H9 (cell line): ENCODE measurements around the gene UTP18. TPM values are rescaled to one million over a fixed set of nuclear protein-coding genes. Genes with fewer than 3 reads are reported as not detected.

Experiments used
- DNase-seq: peaks from one replicate; pipeline ENCODE4 v3.0.0-alpha.2; 2017
- H2AFZ ChIP-seq: one replicate; pipeline ENCODE4 v1.6.1; 2013; ENCODE audit warnings: mild to moderate bottlenecking, low read length, control low read depth, moderate library complexity
- H2AK5ac ChIP-seq: 2 replicates; pipeline ENCODE4 v1.6.1; 2013; ENCODE audit warnings: low read length, control low read depth, mixed read lengths; ENCODE audit not compliant: insufficient read length
- H2BK120ac ChIP-seq: one replicate; pipeline ENCODE4 v1.6.1; 2013; ENCODE audit warnings: low read depth, mild to moderate bottlenecking, low read length, control low read depth, inconsistent platforms; ENCODE audit not compliant: poor library complexity, severe bottlenecking
- H2BK12ac ChIP-seq: 2 replicates; pipeline ENCODE4 v1.6.1; 2013; ENCODE audit warnings: low read length, control low read depth, mixed read lengths, low read depth; ENCODE audit not compliant: insufficient read length
- H2BK15ac ChIP-seq: 2 replicates; pipeline ENCODE4 v1.6.1; 2013; ENCODE audit warnings: low read depth, low read length, control low read depth
- H2BK20ac ChIP-seq: one replicate; pipeline ENCODE4 v1.6.1; 2013; ENCODE audit warnings: low read depth, mild to moderate bottlenecking, low read length, control low read depth, inconsistent platforms; ENCODE audit not compliant: poor library complexity, severe bottlenecking
- H2BK5ac ChIP-seq: 2 replicates; pipeline ENCODE4 v1.6.1; 2013; ENCODE audit warnings: low read length, control low read depth, mixed read lengths; ENCODE audit not compliant: insufficient read length
- H3K14ac ChIP-seq: 2 replicates; pipeline ENCODE4 v1.6.1; 2013; ENCODE audit warnings: low read length, control low read depth; ENCODE audit not compliant: insufficient read depth
- H3K18ac ChIP-seq: 2 replicates; pipeline ENCODE4 v1.6.1; 2013; ENCODE audit warnings: low read depth, mild to moderate bottlenecking, mixed read lengths, low read length, control low read depth; ENCODE audit not compliant: insufficient read length
- H3K23ac ChIP-seq: 2 replicates; pipeline ENCODE4 v1.6.1; 2013; ENCODE audit warnings: low read length, control low read depth, mixed read lengths, low read depth; ENCODE audit not compliant: insufficient read length
- H3K23me2 ChIP-seq: 2 replicates; pipeline ENCODE4 v1.6.1; 2013; ENCODE audit warnings: low read depth, mild to moderate bottlenecking, mixed read lengths, low read length, control low read depth; ENCODE audit not compliant: insufficient read length, poor library complexity, severe bottlenecking
- H3K27ac ChIP-seq: 2 replicates; pipeline ENCODE4 v1.5.1; 2013; ENCODE audit warnings: low read length, control low read depth, mixed read lengths, low read depth; ENCODE audit not compliant: insufficient read length
- H3K27me3 ChIP-seq: 2 replicates; pipeline ENCODE4 v1.6.1; 2013; ENCODE audit warnings: low read length, control low read depth, inconsistent platforms; ENCODE audit not compliant: insufficient read depth
- H3K4ac ChIP-seq: 2 replicates; pipeline ENCODE4 v1.6.1; 2013; ENCODE audit warnings: low read depth, mild to moderate bottlenecking, control low read depth, inconsistent platforms, low read length, moderate library complexity
- H3K4me1 ChIP-seq: 2 replicates; pipeline ENCODE4 v1.6.1; 2013; ENCODE audit warnings: low read length, control low read depth, inconsistent platforms; ENCODE audit not compliant: insufficient read depth
- H3K4me2 ChIP-seq: 2 replicates; pipeline ENCODE4 v1.6.1; 2013; ENCODE audit warnings: low read length, control low read depth, mixed read lengths; ENCODE audit not compliant: insufficient read length, insufficient read depth
- H3K56ac ChIP-seq: 2 replicates; pipeline ENCODE4 v1.6.1; 2013; ENCODE audit warnings: low read depth, mild to moderate bottlenecking, mixed read lengths, low read length, control low read depth; ENCODE audit not compliant: insufficient read length
- H3K79me1 ChIP-seq: 2 replicates; pipeline ENCODE4 v1.6.1; 2013; ENCODE audit warnings: low read depth, mild to moderate bottlenecking, moderate library complexity, low read length, control low read depth, inconsistent platforms; ENCODE audit not compliant: insufficient read depth, poor library complexity, severe bottlenecking
- H3K79me2 ChIP-seq: 2 replicates; pipeline ENCODE4 v1.6.1; 2013; ENCODE audit warnings: low read length, control low read depth, inconsistent platforms; ENCODE audit not compliant: insufficient read depth
- H3K9ac ChIP-seq: 2 replicates; pipeline ENCODE4 v1.6.1; 2013; ENCODE audit warnings: low read length, control low read depth, mixed read lengths; ENCODE audit not compliant: insufficient read length; ENCODE audit errors: extremely low read depth
- H3K9me3 ChIP-seq: one replicate; pipeline ENCODE4 v1.6.1; 2013; ENCODE audit warnings: low read depth, low read length, inconsistent platforms; ENCODE audit not compliant: control insufficient read depth
- H3T11ph ChIP-seq: one replicate; pipeline ENCODE4 v1.6.1; 2013; ENCODE audit warnings: mild to moderate bottlenecking, low read length, control low read depth, inconsistent platforms
- H4K20me1 ChIP-seq: one replicate; pipeline ENCODE4 v1.6.1; 2013; ENCODE audit not compliant: control insufficient read depth, insufficient read length, insufficient read depth
- H4K5ac ChIP-seq: 2 replicates; pipeline ENCODE4 v1.6.1; 2013; ENCODE audit warnings: low read depth, mild to moderate bottlenecking, mixed read lengths, low read length, control low read depth; ENCODE audit not compliant: insufficient read length
- H4K8ac ChIP-seq: replicated peaks from 2 replicates; pipeline ENCODE4 v1.6.1; 2013; ENCODE audit warnings: low read length, control low read depth, mixed read lengths, low read depth; ENCODE audit not compliant: insufficient read length
- H4K91ac ChIP-seq: 2 replicates; pipeline ENCODE4 v1.6.1; 2013; ENCODE audit warnings: low read depth, mild to moderate bottlenecking, moderate library complexity, mixed read lengths, low read length, control low read depth; ENCODE audit not compliant: insufficient read length
- H3K27ac Mint-ChIP-seq, 3 experiments: 2 replicates in 2 of 3; 3 replicates in 1 of 3; pipeline ENCODE4 v1.8.0; 2020 to 2021; ENCODE audit warnings: mixed read lengths in 3 of 3, mild to moderate bottlenecking in 1 of 3, moderate library complexity in 1 of 3
- H3K27me3 Mint-ChIP-seq: 2 replicates; pipeline ENCODE4 v1.8.0; 2021; ENCODE audit warnings: low read depth, mild to moderate bottlenecking, moderate library complexity, mixed read lengths
- H3K36me3 Mint-ChIP-seq, 3 experiments: 2 replicates in 2 of 3; 3 replicates in 1 of 3; pipeline ENCODE4 v1.8.0; 2020 to 2021; ENCODE audit warnings: low read depth in 3 of 3, mixed read lengths in 3 of 3; ENCODE audit not compliant: insufficient read depth in 1 of 3
- H3K4me1 Mint-ChIP-seq, 2 experiments: 2 replicates each; pipeline ENCODE4 v1.8.0; 2020; ENCODE audit warnings: mixed read lengths in 2 of 2
- H3K4me3 Mint-ChIP-seq, 2 experiments: 2 replicates in 1 of 2; 3 replicates in 1 of 2; pipeline ENCODE4 v1.8.0; 2020 to 2021; ENCODE audit warnings: mild to moderate bottlenecking in 2 of 2, mixed read lengths in 2 of 2, moderate library complexity in 1 of 2
- H3K9me3 Mint-ChIP-seq, 2 experiments: 2 replicates in 1 of 2; 3 replicates in 1 of 2; pipeline ENCODE4 v1.8.0; 2020; ENCODE audit warnings: mild to moderate bottlenecking in 2 of 2, mixed read lengths in 2 of 2, moderate library complexity in 1 of 2
- CTCF ChIP-seq: fragments of 200-600 bp; sonication (generic); conservative IDR thresholded peaks from 3 replicates; pipeline ENCODE4 v1.8.0; 2021; ENCODE audit warnings: antibody characterized with exemption, mild to moderate bottlenecking
- total RNA-seq: library from RNA; stranded (reverse); gene quantifications from 2 replicates; pipeline ENCODE4 v1.2.1, GENCODE V29; 2021

UTP18 gene
- total RNA-seq, 1 experiment from 2014 or later: 79.5 TPM

GRCh38 chr17:51279183-51279582 is 18.8 kb downstream of the UTP18 start:
- H2BK5ac ChIP-seq: no peak overlapping the region
- H3K9ac ChIP-seq: no peak overlapping the region
- no peaks in the 10 kb centered on the region for H3K23me2 ChIP-seq
- H3K56ac ChIP-seq: no peak overlapping the region
- no peak overlapping the region for H3K27ac ChIP-seq
- H3K18ac ChIP-seq: no peak overlapping the region
- H3K9me3 ChIP-seq: no peaks in the 10 kb centered on the region
- no peak overlapping the region for H3K4me2 ChIP-seq
- H2BK120ac ChIP-seq: no peak overlapping the region
- no peak for DNase-seq
- H3K27me3 Mint-ChIP-seq: no peaks in the 10 kb centered on the region
- no peak for TF ChIP-seq CTCF
- no peak overlapping the region for H4K5ac ChIP-seq
- H4K20me1 ChIP-seq: no peaks in the 10 kb centered on the region
- H2BK20ac ChIP-seq: no peak overlapping the region
- H3K79me2 ChIP-seq: no peaks in the 10 kb centered on the region
- H3K4me1 Mint-ChIP-seq: no peaks in the 10 kb centered on the region
- no peak overlapping the region for H2BK15ac ChIP-seq
- H3K36me3 Mint-ChIP-seq: peaks cover 32 to 87% (median 70%) of the 10 kb centered on the region in 3 experiments; a peak in 6 of 7 replicates
- no peaks in the 10 kb centered on the region for H3K4me1 ChIP-seq
- H3K27ac Mint-ChIP-seq: no peak overlapping the region
- H2AFZ ChIP-seq: no peak overlapping the region
- H4K91ac ChIP-seq: no peak overlapping the region
- H3K23ac ChIP-seq: no peak overlapping the region
- H3T11ph ChIP-seq: no peak overlapping the region
- no peaks in the 10 kb centered on the region for H3K79me1 ChIP-seq
- H2AK5ac ChIP-seq: no peak overlapping the region
- no peak overlapping the region for H4K8ac ChIP-seq
- no peaks in the 10 kb centered on the region for H3K9me3 Mint-ChIP-seq
- H3K14ac ChIP-seq: no peak overlapping the region
- H3K4ac ChIP-seq: no peak overlapping the region
- H3K4me3 Mint-ChIP-seq: no peak overlapping the region
- H2BK12ac ChIP-seq: no peak overlapping the region
- no peaks in the 10 kb centered on the region for H3K27me3 ChIP-seq
